Right lung (tissue), 5 donors: ENCODE measurements around the gene ZNF609. TPM values are rescaled to one million over a fixed set of nuclear protein-coding genes. Genes with fewer than 3 reads are reported as not detected.
"Not testable (repeated sequence)": the region's sequence is repeated elsewhere in the genome, so short reads cannot be mapped to it uniquely, and the experiment has no call there.

ENCODE experiments used
- DNase-seq, 2 donors: peaks; one replicate each; pipeline ENCODE4 v3.0.0-alpha.2; 2013
- polyA plus RNA-seq, 5 donors: library from polyadenylated mRNA; unstranded; fragments of 120-200 nt; gene quantifications; one replicate each; pipeline versions ENCODE4 v1.2.1 to v1.2.3, GENCODE V29; 2013; ENCODE audit warnings: inconsistent platforms in 1 of 5, low replicate concordance in 1 of 5; ENCODE audit not compliant: insufficient read length in 5 of 5, insufficient read depth in 1 of 5

Gene ZNF609
- polyA plus RNA-seq, 5 donors = 29.8 to 37.7 (median 36.1) TPM

DNA sequence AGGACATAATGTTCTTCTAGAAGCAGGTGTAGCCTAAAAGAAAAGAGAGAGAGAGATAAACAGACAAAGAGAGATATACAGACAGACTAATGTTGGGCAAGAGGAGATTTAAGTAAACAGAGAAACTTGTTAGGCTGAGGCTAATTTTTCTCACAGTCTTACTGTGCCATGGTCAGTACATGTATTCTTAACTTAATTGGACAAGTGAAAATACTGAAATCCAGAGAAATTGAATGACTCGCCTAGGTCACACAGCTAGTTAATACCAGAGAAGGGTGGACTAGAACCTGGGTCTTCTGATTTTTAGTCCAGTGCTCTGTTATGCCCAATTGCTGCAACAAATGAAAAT lies 6.7 kb upstream of the ZNF609 start:
- no peak for DNase-seq

DNA sequence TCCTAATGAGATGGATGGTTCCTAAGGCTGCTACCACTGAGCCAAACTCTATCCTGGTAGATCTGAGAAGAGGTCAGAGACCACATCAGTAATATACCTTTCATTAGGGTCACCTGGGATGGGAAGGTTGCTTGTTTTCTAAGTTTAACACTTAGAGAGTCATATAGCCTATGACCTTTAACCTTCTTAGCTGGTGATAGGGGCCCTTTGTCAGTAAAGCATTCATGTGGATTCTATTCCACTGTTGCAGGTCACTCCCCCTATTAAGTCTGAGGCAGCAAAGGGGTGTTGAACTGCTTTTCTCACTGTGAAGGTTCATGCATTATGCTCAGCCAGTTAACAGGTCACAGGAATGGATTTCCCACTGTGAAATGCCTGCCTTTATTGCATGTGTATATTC lies 6.1 kb upstream of the ZNF609 start:
- DNase-seq = no peak

DNA sequence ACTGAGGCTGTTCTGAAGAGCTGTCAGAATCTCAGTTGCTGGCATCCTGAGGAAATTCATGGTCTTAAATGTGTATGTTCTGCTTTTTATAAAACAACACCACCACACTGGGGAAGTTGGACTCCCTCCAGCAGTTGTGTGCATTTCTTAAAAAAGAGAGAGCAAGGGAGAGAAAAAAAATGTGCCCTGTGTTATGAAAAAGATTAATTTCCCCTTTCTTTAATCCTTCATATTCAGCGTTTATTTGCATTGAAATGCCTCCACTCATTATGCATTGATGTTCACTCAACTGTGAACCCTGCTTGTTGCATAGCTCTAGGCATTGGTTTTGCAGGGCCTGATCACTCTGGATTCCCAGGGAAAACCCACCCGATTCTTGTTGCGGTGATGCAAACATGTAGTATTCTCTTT lies 4.4 kb upstream of the ZNF609 start:
- DNase-seq = peak in 1 of 2 donors; percentile 20

DNA sequence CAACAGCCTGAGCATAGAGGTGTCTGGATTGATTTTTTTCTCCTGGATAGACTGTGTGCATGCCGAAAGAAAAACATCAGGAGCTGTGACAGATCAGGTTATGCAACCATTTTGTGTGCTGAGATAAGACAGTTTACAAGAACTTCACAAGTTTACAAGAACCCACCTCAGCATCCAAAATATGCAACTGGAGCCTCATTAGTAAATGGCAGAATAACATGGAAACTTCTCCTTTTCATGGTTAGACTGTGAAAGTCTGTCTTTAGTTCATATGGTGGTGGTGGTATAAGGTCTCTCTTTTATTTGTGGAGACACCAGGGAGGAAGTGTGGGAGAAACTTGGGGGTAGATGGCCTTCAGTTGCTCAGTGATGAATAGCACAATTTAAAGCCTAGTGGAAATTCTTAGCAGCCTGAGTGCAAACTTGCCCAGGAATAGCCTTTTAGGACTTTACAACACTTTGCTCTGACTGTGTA lies 3.7 kb upstream of the ZNF609 start:
- DNase-seq = no peak

DNA sequence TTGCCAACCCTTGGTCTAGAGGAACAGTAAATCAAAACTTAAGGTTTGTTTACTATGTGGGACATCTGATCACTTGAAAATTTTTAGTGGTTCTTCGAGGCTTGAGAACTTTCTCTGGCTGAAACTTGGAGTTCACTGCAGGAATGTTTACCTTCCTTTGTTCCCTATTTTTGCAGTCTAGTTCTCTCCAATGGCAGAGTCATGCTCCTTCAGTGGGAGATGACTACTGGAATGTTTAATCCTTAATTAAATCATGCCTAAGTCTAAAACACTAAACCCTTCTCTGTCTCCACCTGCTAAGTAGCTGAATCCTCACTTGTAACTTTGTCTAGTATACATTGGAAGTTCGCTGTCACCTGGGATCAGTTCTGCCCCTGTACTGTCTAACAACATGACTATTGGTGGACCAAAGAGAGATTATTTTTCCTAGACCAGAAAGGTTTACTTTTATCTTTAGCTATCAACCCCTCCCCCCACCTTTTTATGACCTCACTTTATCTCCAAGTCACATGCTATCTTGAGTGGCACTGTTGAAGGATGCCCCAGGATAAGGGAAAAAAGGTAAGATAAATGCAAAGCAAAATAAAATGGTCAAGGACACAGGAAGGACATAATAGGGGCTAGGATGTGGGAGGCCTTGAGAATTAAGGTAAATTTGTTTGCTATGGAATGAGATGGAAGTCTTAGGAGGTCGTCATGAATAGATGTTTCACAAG lies 1.2 kb upstream of the ZNF609 start:
- DNase-seq = no peak

DNA sequence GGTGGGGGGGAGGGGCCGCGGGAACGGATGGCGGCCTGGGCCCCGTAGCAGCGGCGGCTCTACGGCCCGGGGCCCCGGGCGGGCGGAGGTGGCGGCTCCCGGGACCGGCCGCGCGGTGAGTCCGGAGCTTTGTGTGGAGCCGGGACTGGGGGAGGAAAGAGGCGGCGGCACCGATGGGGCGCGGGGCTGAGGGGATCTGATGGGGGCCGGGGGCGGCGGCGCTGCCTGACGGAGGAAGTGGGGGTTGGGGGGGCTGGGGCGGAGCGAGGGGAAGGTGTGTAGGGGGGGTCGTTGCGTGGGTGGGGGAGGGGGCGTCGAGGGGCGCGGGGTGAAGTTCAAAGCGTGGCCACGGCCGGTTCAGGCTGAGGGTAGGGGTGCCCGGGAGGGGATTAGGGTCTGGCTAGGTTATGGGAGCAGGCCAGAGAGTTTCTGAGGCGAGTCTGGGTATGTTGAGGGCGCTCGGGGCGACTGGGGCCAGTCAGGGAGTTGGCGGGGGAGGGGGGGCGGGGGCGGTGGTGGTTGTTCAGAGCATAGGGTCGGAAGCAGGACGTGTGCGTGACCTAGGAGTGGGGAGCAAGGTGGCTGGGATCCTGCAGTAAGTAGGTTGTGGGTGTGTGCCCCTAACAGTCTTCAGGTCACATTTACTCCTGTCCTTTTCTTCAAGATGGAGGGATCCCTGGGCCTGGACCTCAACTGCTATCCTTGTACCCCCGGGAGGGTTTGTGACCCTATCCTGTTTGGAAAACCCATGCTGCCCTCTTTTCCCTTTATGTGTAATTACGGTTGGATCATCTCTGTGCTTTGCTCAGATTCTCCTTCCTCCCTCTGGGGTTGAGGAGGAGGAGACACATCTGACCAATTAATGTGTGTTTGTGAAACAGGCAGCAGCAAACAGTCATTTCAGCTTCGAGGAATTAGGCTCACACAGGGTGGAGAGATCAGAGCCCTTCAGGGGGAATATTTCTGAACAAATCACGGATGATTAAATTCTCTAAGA lies 644 bp downstream of the ZNF609 start:
- DNase-seq = peak; percentile 52 to 67

DNA sequence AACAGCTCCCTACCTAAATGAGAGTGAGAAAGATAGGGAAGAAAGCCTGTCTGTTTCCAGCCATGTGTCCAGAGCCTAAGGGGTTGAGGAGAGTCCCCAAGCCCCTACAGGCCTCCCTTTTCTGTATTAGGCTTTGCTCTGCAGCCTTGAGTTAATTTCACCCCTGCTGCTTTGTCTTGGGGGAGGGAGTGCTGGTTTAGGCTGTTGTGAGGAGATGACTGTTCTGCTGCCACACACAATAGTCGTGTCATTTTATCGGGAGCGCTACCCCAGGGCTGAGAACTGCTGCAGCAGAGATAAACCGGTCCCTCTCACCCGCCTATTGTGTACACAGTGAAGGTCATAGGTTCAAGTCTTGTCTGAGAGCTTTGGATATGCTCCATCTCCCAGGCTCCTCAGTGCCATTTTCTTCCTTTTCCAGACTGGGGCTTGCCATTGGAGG lies 1.4 kb downstream of the ZNF609 start:
- DNase-seq = peak; percentile 23 to 25

DNA sequence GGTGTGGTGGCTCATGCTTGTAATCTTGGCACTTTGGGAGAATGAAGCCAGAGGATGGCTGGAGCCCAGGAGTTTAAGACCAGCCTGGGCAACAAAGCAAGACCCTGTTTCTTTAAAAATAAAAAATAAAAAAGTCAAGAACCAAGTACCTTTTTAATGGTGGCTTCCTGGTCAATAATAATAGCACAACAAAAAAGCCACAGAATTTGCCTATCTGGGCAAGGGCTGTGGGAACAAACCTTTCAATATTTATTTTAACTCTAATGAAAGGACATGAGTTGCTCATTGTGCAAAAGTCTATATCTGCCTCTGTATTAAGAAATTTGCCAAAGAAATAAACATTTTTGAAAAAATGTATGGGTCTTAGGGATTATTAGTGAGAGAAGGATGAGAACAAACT lies 2.1 kb downstream of the ZNF609 start:
- DNase-seq = no peak

DNA sequence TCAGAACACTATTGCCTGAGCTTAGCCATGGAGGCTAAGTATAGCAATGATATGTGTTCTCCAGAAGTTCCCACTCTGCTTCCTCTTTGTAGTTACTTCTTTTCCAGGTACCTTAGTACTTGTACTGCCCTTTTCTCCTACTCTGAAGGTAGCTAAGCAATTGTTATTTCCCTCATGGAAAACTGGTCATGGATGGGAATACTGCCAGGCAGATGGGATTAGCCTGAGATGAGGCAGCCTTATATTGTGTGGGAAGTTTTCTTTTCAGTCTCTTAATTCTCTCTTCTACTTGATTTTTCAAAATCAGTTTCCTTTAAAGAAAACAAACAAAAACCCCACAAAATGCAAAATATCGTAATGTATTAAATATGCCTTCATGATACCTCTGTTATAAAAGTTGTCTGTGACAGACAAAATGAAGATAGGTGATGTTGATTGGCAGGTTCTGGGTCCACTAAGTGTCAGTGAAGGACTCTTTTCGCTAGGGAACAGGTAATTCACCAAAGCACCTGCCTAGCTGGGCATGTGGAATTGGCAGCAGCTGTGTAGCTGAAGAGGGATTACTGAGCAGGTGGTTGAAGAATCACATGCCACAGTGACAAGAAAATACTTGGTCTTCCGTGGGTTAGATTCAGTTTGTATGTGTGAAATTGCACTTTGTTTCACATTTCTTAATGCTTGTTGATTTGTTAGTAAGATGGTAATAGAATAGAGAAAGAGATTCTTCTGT lies 4.1 kb downstream of the ZNF609 start:
- DNase-seq = no peak

DNA sequence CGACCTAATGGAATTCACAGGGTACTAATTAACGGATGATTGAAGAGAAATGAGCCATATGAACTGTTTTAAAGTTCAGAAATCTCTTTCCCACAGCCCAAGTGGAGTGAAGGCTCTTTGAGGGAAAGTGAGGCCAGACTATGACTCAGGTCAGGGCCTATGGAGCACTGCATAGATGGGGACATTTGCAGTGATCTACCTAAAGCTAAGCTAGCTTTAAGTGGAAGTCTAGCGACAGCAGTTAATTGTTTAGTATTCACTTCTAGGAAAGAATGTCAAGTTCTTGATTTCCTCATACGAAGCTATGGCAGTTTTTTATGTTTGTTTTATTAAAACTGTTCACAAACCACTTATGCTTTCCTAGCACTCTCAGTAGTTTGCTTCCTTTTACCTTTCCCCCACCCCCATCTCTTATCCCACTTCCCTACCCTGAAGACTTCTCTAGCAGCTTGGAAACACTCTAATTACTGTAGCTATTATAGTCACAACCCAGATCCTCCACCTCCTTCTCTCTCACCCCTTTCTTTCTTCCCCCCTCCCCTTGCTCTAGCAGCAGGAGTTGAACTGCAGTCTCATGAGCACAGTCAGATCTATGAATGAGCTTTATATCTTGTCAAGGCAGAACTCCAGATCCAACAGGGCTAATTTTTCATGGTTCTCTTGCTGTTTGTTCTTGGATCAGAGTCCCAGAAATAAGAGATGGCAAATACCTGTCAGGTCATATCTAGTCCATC lies 6.2 kb downstream of the ZNF609 start:
- DNase-seq = peak in 1 of 2 donors; percentile 31

DNA sequence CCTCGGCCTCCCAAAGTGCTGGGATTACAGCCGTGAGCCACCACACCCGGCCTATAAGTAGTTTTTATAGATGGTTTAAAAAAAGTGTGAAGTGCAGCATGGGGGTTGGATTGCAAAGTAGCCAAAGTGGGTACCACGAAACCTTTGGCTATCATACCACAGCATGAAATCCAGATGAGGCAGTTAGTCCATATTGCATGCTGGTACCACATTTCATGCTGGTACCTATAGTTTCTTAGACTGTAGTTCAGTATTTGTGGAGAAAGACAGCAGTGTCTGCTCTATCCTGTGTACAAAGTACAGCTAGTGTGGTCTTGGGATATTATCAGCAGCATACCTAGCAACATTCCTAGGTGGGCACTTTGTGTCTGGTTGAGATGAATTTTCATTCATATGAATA lies 11.8 kb downstream of the ZNF609 start:
- no peak for DNase-seq

DNA sequence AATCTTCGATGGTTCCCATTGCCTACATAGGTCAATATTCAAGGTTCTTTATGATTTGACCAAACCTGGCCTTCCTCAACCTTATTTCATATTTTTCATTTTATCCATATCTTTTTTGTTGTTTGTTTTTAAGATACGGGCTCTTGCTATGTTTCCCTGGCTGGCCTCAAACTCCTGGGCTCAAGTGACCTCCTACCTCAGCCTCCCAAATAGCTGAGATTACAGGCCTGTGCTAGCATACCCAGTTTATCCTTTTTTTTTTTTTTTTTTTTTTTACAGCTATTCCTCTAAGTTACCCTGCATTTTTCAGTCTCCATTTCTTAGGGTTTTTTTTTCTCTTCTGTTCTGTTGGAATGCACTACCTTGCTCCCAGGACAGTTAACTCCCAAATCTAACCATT lies 14.5 kb downstream of the ZNF609 start:
- DNase-seq = no peak

DNA sequence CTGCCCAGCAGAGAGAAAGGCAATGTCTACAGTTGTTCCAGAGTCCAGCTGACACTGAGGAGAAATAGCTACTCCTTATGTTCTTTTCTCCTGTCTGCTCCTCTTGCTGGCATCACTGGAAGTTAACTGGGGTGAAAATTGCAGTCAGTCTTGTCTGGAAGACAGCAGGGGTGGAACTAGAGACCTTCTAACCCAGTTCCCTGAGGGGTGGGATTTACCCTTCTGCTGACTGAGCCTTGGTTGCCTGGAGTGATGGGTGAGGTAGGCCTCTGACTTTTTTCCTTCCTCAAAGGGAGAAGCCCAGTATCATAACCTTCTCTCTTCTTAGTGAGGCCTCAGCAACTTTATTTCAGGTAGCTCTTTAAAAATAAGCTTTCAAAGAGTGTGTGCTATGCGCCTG lies 16.2 kb downstream of the ZNF609 start:
- DNase-seq = no peak

DNA sequence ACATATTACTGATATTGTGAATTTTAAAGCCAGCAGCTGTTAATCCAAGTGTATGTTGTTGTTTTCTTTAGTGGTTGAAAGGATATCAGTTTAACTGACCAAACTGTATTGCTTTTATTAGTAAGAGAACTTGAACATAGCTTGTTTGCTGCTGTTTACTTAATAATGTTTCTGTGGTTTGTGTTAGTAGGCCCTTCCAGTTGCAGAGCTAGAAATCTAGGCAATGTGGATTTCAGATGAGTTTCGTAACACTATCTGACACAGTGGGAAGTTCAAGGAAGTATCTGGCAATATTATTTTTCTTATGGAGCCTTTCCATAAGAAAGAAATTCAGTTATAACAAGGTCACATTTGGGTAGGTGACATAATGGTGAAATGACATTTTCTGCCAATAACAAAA lies 18.5 kb downstream of the ZNF609 start:
- DNase-seq = no peak

DNA sequence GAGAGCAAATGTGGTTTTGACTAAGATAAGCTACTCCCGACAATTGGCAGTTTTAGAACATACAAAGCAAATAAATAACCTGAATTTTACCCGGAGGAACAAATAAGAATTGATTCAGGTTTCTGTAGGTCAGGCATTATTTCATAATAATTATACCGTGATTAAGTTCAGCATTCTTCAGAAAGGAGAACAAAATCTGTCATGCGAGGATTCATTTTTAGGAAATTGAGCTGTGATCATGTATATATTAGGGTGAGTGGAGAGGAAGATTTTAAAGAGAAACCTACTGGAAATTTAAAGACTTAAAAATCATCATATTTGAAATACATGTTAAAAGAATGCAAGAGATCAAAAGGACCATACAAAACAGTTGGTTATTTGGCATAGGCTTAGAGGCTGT lies 20.5 kb downstream of the ZNF609 start:
- DNase-seq = no peak

DNA sequence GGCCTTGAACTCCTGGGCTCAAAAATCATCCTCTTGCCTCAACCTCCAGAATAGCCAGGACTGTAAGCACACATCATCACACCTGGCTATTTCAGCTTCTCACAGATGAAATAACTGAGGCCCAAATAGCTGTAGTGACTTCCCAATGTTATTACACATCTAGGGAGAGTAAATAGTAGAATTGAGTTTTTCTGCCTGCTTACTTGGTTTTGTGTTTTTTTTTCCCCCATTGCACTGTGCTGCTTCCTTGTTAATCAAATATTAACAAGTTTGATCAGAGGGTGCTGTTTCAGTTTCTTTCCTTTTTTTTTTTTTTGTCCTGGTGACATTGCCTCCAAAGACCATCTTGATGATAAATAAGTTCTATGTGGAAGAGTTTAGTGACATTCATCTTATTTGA lies 23.4 kb downstream of the ZNF609 start:
- no peak for DNase-seq

DNA sequence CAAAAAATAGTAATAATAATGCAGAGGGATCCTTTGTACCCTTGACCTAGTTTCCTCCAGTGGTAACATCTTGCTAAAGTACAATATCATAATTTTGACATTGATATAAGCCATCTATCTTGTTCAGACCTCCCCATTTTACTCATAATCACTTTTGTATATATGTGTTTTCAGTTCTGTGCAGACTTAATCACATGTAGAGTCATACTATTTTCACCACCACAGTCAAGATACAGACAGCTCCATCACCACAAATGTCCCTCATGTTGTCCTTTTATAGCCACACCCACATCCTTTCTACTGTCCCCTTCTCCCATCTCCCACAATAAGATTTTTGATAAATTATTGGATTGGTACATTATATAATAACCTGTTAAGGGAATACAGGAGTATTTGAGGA lies 25.4 kb downstream of the ZNF609 start:
- DNase-seq = no peak

DNA sequence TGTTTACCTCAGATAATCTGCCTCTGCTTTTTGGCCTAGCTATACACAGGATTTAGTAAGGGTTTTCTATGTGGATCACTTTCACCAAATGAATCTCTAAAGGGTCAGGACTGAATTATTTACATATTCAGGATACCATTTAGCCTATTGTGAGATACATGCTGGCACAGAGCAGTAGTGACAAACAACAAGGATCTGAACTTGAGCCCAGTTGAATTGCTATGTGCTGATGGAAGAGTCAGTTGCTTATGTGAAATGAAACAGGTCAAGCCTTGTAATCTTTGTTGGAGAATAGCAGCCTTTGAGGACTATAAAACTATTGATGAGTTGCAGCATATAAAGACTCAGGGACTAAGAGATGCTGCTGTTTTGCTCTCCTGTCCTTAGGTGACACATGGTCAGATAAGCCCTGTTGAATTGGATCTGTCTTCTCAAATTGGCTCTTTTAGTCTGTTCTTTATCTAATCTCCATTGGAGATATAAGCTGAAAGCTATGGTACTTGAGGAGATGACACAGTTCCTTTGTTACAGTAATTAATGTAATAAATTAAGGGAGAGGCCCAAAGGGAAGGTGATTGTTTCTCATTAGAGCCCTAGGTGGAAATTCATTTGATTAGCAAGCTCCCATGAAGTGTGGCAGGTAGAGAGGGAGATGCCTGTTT lies 30.4 kb downstream of the ZNF609 start:
- no peak for DNase-seq

DNA sequence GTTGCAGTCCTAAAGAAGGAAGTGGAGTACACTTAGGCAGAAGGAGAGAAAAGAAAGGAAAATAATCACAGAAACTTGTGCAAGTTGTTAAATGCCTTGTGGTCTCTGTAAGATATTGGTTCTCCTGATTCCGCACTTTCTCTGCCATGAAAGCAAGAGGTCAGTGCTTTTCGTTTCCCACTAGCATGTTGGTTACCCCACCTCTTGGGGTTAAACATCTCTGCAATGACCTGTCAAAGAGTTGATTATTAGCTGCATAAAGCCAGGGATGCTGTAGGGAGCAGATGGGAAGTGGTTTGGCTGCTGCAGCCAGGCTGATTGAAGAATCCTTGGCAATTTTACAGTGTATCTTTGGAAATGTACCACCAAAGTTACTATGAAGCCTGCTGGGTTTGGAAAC lies 33.3 kb downstream of the ZNF609 start:
- no peak for DNase-seq

DNA sequence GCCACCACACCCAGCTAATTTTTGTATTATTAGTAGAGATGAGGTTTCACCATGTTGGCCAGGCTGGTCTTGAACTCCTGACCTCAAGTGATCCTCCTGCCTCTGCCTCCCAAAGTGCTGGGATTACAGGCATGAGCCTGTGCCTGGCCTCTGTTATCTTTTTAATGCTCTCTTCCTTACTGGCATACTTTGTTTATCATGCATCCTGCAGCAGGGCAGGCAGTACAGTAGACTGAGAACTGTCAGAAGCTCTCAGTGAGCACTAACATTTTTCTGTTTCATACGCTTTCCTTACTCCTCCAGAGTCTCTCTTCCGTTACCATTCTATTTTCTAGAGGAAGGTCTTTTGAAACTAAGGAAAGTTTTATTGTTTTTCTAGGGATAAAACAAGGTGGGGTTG lies 35.6 kb downstream of the ZNF609 start:
- DNase-seq = not testable (repeated sequence)
